ENCODE measurements around the gene ZMAT5. TPM values are rescaled to one million over a fixed set of nuclear protein-coding genes. Genes with fewer than 3 reads are reported as not detected.

The ZMAT5 gene
- total and polyA plus RNA-seq, 3 experiments from 2014 or later, result 24.7 to 46.9 (median 25.2) TPM

GRCh38 chr22:29748248-29748893 lies 18.4 kb downstream of the ZMAT5 start:
- no peaks in the 10 kb centered on the region for H3K9me3 ChIP-seq (ENCODE audit: low read length)
- no peak overlapping the region for H3K27ac Mint-ChIP-seq
- ChIA-PET CTCF (no interaction called here), POLR2A (no interaction called here)
- H3K36me3 Mint-ChIP-seq, result peaks cover 8 to 52% (median 9%) of the 10 kb centered on the region in 3 donors
- H3K27me3 ChIP-seq (ENCODE audit: insufficient read depth, low read length, poor library complexity, severe bottlenecking), result no peaks in the 10 kb centered on the region
- no peak overlapping the region for H3K27ac ChIP-seq (ENCODE audit: low read depth, low read length)
- H3K36me3 ChIP-seq (ENCODE audit: insufficient read depth, low read length), result peaks cover 9% of the 10 kb centered on the region
- no peak for DNase-seq
- H3K9me3 Mint-ChIP-seq, result no peaks in the 10 kb centered on the region
- H3K4me3 ChIP-seq (ENCODE audit: low read length), result no peak overlapping the region
- peaks cover 19 to 26% (median 21%) of the 10 kb centered on the region in 3 donors for H3K4me1 Mint-ChIP-seq
- H3K4me3 Mint-ChIP-seq, result no peak overlapping the region
- H3K27me3 Mint-ChIP-seq, result no peaks in the 10 kb centered on the region
- peaks cover 12% of the 10 kb centered on the region for H3K4me1 ChIP-seq (ENCODE audit: insufficient read depth, low read length)

GRCh38 chr22:29747832-29748231 lies 19.0 kb downstream of the ZMAT5 start:
- peak overlapping the region in 1 of 8 donors; percentile 31 for H3K27ac Mint-ChIP-seq
- no peak overlapping the region for H3K27ac ChIP-seq (ENCODE audit: low read depth, low read length)
- no peaks in the 10 kb centered on the region for H3K27me3 ChIP-seq (ENCODE audit: insufficient read depth, low read length, poor library complexity, severe bottlenecking)
- H3K36me3 Mint-ChIP-seq, result peaks cover 9 to 54% (median 9%) of the 10 kb centered on the region in 3 donors
- H3K36me3 ChIP-seq (ENCODE audit: insufficient read depth, low read length), result peaks cover 9% of the 10 kb centered on the region
- no peaks in the 10 kb centered on the region for H3K9me3 ChIP-seq (ENCODE audit: low read length)
- H3K4me3 ChIP-seq (ENCODE audit: low read length), result no peak overlapping the region
- POLR2A ChIA-PET, result no interaction called here
- no peak overlapping the region for H3K4me3 Mint-ChIP-seq
- peaks cover 19 to 26% (median 21%) of the 10 kb centered on the region in 3 donors for H3K4me1 Mint-ChIP-seq
- no peaks in the 10 kb centered on the region for H3K9me3 Mint-ChIP-seq
- H3K27me3 Mint-ChIP-seq, result no peaks in the 10 kb centered on the region
- H3K4me1 ChIP-seq (ENCODE audit: insufficient read depth, low read length), result peaks cover 12% of the 10 kb centered on the region
- DNase-seq, result no peak
- CTCF ChIA-PET, result no interaction called here

- Histone ChIP-seq H3K4me1 (ENCODE audit: insufficient read depth, low read length) (no peaks in the 10 kb centered on the region), H3K4me3 (ENCODE audit: low read length) (no peak overlapping the region), H3K27me3 (ENCODE audit: insufficient read depth, low read length, poor library complexity, severe bottlenecking) (no peaks in the 10 kb centered on the region), H3K9me3 (ENCODE audit: low read length) (no peaks in the 10 kb centered on the region), H3K36me3 (ENCODE audit: insufficient read depth, low read length) (peaks cover 9% of the 10 kb centered on the region), H3K27ac (ENCODE audit: low read depth, low read length) (no peak overlapping the region)
- no peak for DNase-seq
- H3K27me3 Mint-ChIP-seq, result no peaks in the 10 kb centered on the region
- peaks cover 0 to 4% (median 2%) of the 10 kb centered on the region in 3 donors for H3K4me1 Mint-ChIP-seq
- no peak overlapping the region for H3K27ac Mint-ChIP-seq
- H3K9me3 Mint-ChIP-seq, result no peaks in the 10 kb centered on the region
- no peak overlapping the region for H3K4me3 Mint-ChIP-seq
- CTCF ChIA-PET, result no interaction called here
- POLR2A ChIA-PET, result no interaction called here
- peaks cover 9 to 73% (median 12%) of the 10 kb centered on the region in 3 donors for H3K36me3 Mint-ChIP-seq
Measured at GRCh38 chr22:29744902-29745301, 21.9 kb downstream of the ZMAT5 start.

- no peaks in the 10 kb centered on the region for H3K27me3 Mint-ChIP-seq
- Histone ChIP-seq H3K9me3 (ENCODE audit: low read length) (no peaks in the 10 kb centered on the region), H3K4me1 (ENCODE audit: insufficient read depth, low read length) (no peaks in the 10 kb centered on the region), H3K4me3 (ENCODE audit: low read length) (no peak overlapping the region), H3K27ac (ENCODE audit: low read depth, low read length) (no peak overlapping the region), H3K27me3 (ENCODE audit: insufficient read depth, low read length, poor library complexity, severe bottlenecking) (no peaks in the 10 kb centered on the region), H3K36me3 (ENCODE audit: insufficient read depth, low read length) (peaks cover 3% of the 10 kb centered on the region)
- POLR2A ChIA-PET, result no interaction called here
- H3K36me3 Mint-ChIP-seq, result peaks cover 4 to 74% (median 7%) of the 10 kb centered on the region in 3 donors
- peak overlapping the region in 1 of 8 donors; percentile 23 for H3K27ac Mint-ChIP-seq
- no peaks in the 10 kb centered on the region for H3K9me3 Mint-ChIP-seq
- H3K4me1 Mint-ChIP-seq, result peaks cover 0 to 2% (median 0%) of the 10 kb centered on the region in 3 donors
- no peak for DNase-seq
- CTCF ChIA-PET, result interaction anchor here (1.6 kb wide), 1 partner anchor 13 kb away, joined by 3 read pairs; no protein-coding TSS in a partner anchor
- H3K4me3 Mint-ChIP-seq, result no peak overlapping the region
Measured at GRCh38 chr22:29742326-29742725, 24.5 kb downstream of the ZMAT5 start.

- H3K36me3 ChIP-seq (ENCODE audit: insufficient read depth, low read length), result no peaks in the 10 kb centered on the region
- H3K27ac ChIP-seq (ENCODE audit: low read depth, low read length), result no peak overlapping the region
- POLR2A ChIA-PET, result interaction anchor here (0.6 kb wide), 1 partner anchor 31 kb away, joined by 5 read pairs; no protein-coding TSS in a partner anchor
Measured at GRCh38 chr22:29741926-29742325, 24.9 kb downstream of the ZMAT5 start.

GRCh38 chr22:29740216-29740615 lies 26.6 kb downstream of the ZMAT5 start:
- Mint-ChIP-seq H3K36me3 (peaks cover 4 to 73% (median 7%) of the 10 kb centered on the region in 3 donors), H3K27ac (peak overlapping the region in 1 of 8 donors; percentile 50), H3K4me3 (no peak overlapping the region), H3K9me3 (no peaks in the 10 kb centered on the region), H3K4me1 (no peaks in the 10 kb centered on the region), H3K27me3 (no peaks in the 10 kb centered on the region)
- no peaks in the 10 kb centered on the region for H3K36me3 ChIP-seq (ENCODE audit: insufficient read depth, low read length)
- ChIA-PET CTCF (no interaction called here), POLR2A (no interaction called here)
- no peak overlapping the region for H3K4me3 ChIP-seq (ENCODE audit: low read length)
- no peak overlapping the region for H3K27ac ChIP-seq (ENCODE audit: low read depth, low read length)
- no peaks in the 10 kb centered on the region for H3K4me1 ChIP-seq (ENCODE audit: insufficient read depth, low read length)
- no peaks in the 10 kb centered on the region for H3K9me3 ChIP-seq (ENCODE audit: low read length)
- no peaks in the 10 kb centered on the region for H3K27me3 ChIP-seq (ENCODE audit: insufficient read depth, low read length, poor library complexity, severe bottlenecking)
- DNase-seq, result no peak

More at GRCh38 chr22:29741926-29742325, 24.9 kb downstream of the ZMAT5 start:
- no peaks in the 10 kb centered on the region for H3K27me3 Mint-ChIP-seq
- Histone ChIP-seq H3K27me3 (ENCODE audit: insufficient read depth, low read length, poor library complexity, severe bottlenecking) (no peaks in the 10 kb centered on the region), H3K9me3 (ENCODE audit: low read length) (no peaks in the 10 kb centered on the region), H3K4me3 (ENCODE audit: low read length) (no peak overlapping the region), H3K4me1 (ENCODE audit: insufficient read depth, low read length) (no peaks in the 10 kb centered on the region)
- no peaks in the 10 kb centered on the region for H3K9me3 Mint-ChIP-seq
- H3K27ac Mint-ChIP-seq, result peak overlapping the region in 1 of 8 donors; percentile 52
- H3K36me3 Mint-ChIP-seq, result peaks cover 4 to 74% (median 7%) of the 10 kb centered on the region in 3 donors
- no peak for DNase-seq
- peak overlapping the region in 1 of 7 donors; percentile 41 for H3K4me3 Mint-ChIP-seq
- H3K4me1 Mint-ChIP-seq, result peaks cover 0 to 2% (median 0%) of the 10 kb centered on the region in 3 donors
- CTCF ChIA-PET, result interaction anchor here (1.6 kb wide), 1 partner anchor 13 kb away, joined by 3 read pairs; no protein-coding TSS in a partner anchor

- no peak for DNase-seq
- Histone ChIP-seq H3K4me1 (ENCODE audit: insufficient read depth, low read length) (no peaks in the 10 kb centered on the region), H3K27me3 (ENCODE audit: insufficient read depth, low read length, poor library complexity, severe bottlenecking) (no peaks in the 10 kb centered on the region), H3K9me3 (ENCODE audit: low read length) (no peaks in the 10 kb centered on the region), H3K27ac (ENCODE audit: low read depth, low read length) (no peak overlapping the region), H3K4me3 (ENCODE audit: low read length) (no peak overlapping the region), H3K36me3 (ENCODE audit: insufficient read depth, low read length) (no peaks in the 10 kb centered on the region)
- ChIA-PET CTCF (no interaction called here), POLR2A (no interaction called here)
- Mint-ChIP-seq H3K9me3 (no peaks in the 10 kb centered on the region), H3K4me1 (no peaks in the 10 kb centered on the region), H3K27ac (no peak overlapping the region), H3K27me3 (no peaks in the 10 kb centered on the region), H3K4me3 (no peak overlapping the region), H3K36me3 (peaks cover 0 to 66% (median 4%) of the 10 kb centered on the region in 3 donors)
Measured at GRCh38 chr22:29739346-29739875, 27.4 kb downstream of the ZMAT5 start.

- Histone ChIP-seq H3K4me1 (ENCODE audit: insufficient read depth, low read length) (no peaks in the 10 kb centered on the region), H3K27me3 (ENCODE audit: insufficient read depth, low read length, poor library complexity, severe bottlenecking) (no peaks in the 10 kb centered on the region), H3K4me3 (ENCODE audit: low read length) (no peak overlapping the region), H3K36me3 (ENCODE audit: insufficient read depth, low read length) (no peaks in the 10 kb centered on the region), H3K27ac (ENCODE audit: low read depth, low read length) (no peak overlapping the region), H3K9me3 (ENCODE audit: low read length) (no peaks in the 10 kb centered on the region)
- Mint-ChIP-seq H3K4me3 (no peak overlapping the region), H3K27me3 (no peaks in the 10 kb centered on the region), H3K27ac (no peak overlapping the region), H3K36me3 (peaks cover 0 to 64% (median 4%) of the 10 kb centered on the region in 3 donors), H3K4me1 (no peaks in the 10 kb centered on the region), H3K9me3 (no peaks in the 10 kb centered on the region)
- POLR2A ChIA-PET, result no interaction called here
- CTCF ChIA-PET, result no interaction called here
- no peak for DNase-seq
Measured at GRCh38 chr22:29738118-29738815, 28.5 kb downstream of the ZMAT5 start.
